ENCODE data around the gene WRAP73.

The WRAP73 gene

GRCh38 chr1:3634059-3634800 is 15.7 kb downstream of the WRAP73 start:
- no peak overlapping the region for H3K4me3 ChIP-seq (ENCODE audit: low read depth, low read length)
- TF ChIP-seq, protein P1, sequence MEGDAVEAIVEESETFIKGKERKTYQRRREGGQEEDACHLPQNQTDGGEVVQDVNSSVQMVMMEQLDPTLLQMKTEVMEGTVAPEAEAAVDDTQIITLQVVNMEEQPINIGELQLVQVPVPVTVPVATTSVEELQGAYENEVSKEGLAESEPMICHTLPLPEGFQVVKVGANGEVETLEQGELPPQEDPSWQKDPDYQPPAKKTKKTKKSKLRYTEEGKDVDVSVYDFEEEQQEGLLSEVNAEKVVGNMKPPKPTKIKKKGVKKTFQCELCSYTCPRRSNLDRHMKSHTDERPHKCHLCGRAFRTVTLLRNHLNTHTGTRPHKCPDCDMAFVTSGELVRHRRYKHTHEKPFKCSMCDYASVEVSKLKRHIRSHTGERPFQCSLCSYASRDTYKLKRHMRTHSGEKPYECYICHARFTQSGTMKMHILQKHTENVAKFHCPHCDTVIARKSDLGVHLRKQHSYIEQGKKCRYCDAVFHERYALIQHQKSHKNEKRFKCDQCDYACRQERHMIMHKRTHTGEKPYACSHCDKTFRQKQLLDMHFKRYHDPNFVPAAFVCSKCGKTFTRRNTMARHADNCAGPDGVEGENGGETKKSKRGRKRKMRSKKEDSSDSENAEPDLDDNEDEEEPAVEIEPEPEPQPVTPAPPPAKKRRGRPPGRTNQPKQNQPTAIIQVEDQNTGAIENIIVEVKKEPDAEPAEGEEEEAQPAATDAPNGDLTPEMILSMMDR (IDR thresholded peaks at IDR 0.05; ENCODE audit: borderline replicate concordance, insufficient read depth, low read depth, low read length): no peak

DNA sequence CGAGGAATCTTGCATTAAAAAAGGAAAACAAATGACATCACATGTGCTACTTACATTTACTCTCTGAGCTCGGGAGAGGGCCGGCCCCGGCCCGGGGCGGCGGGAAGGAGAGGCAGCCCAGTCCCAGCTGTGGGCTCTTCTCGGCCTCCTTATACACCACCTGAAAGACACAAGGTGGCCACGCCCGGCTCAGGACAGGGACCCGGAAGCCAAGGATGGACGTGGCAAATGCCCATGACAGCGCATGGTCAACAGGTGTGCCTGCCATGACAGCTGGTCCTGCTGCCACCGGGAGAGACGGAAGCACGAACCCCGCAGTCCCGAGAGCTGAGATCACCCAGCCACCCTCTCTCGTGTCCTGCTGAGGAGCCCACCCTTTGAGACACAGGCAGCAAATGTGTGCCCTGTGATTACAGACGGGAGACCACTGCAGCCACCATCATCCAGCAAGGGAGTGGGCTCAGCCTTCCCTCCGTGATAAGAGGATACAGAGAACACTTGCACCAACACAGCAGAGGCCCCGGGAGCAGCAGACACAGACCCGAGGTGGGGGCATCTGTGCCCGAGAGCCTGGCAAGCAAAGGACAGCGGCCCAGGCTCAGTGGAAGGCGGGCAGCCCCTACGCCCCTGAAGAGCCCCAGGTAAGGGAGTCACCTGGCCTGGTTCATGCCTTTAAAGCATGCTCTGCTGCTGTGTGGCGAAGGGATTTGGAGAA is 16.4 kb downstream of the WRAP73 start:
- no peak overlapping the region for H3K4me3 ChIP-seq (ENCODE audit: low read depth, low read length)
- TF ChIP-seq, protein P1 (IDR thresholded peaks at IDR 0.05; ENCODE audit: borderline replicate concordance, insufficient read depth, low read depth, low read length): no peak

DNA sequence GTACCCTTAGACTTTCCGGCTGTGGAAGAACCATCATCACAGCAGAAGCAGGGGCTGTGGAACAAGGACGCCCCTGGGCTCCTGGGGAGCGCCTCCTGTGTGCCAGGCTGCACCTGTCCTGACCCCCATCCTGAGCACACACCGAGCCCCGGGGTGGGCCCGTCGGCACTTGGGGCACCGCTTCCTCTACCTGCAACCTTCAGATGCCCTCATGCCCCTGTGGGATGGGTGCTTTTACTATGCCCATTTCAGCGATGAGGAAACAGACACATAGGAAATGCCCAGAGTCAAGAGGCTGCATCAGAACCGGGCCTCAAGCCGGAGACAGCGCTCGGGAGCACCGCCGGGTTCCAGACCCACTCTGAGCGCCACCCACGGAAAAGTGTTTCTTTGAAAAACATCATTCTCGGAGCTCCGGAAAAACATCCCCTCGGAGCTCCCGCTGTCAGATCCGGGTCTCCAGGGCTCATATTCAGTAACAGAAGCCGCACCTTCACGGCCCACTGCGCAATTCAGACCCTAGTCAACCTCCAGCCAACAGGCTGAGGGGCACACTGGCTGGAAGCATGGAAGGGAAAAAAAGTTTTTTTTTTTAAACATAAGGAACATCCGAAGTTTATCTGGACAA is 17.1 kb downstream of the WRAP73 start:
- TF ChIP-seq, protein P1 (IDR thresholded peaks at IDR 0.05; ENCODE audit: borderline replicate concordance, insufficient read depth, low read depth, low read length): no peak
- H3K4me3 ChIP-seq (ENCODE audit: low read depth, low read length): no peak overlapping the region

- TF ChIP-seq, protein P1 (IDR thresholded peaks at IDR 0.05; ENCODE audit: borderline replicate concordance, insufficient read depth, low read depth, low read length): no peak
These were observed 17.6 kb downstream of the WRAP73 start for GRCh38 chr1:3632298-3632697.

GRCh38 chr1:3631320-3632260 is 18.3 kb downstream of the WRAP73 start:
- H3K4me3 ChIP-seq (ENCODE audit: low read depth, low read length): no peak overlapping the region
- TF ChIP-seq, protein P1 (IDR thresholded peaks at IDR 0.05; ENCODE audit: borderline replicate concordance, insufficient read depth, low read depth, low read length): no peak

More at GRCh38 chr1:3632298-3632697, 17.6 kb downstream of the WRAP73 start:
- no peak overlapping the region for H3K4me3 ChIP-seq (ENCODE audit: low read depth, low read length)

DNA sequence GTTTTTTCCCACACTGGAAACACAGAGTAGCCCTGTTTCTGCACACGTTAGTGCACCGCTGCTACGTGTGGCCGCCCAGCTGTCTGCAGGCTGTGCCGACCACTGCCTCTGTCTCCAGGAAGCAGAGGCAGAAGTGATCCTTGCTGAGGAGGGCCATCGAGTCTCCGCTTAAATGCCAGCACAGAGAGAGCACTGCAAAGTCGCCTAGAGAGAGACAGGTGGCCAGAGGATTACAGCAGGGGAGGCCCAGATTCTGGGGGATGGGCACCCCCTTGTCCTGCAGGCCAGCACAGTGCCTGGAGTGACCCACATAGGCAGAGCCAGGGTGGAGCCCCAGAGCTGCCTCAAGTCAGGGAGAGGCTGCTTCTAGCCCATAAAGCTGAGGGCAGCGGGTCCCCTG is 19.0 kb downstream of the WRAP73 start:
- no peak overlapping the region for H3K4me3 ChIP-seq (ENCODE audit: low read depth, low read length)

More for the DNA sequence above, 19.0 kb downstream of the WRAP73 start:
- TF ChIP-seq, protein P1 (IDR thresholded peaks at IDR 0.05; ENCODE audit: borderline replicate concordance, insufficient read depth, low read depth, low read length): no peak

Measured in GM12875 (cell line).